Panc1 (cell line): Measurements from ENCODE around the gene CD4.

ENCODE experiments used
- CTCF ChIP-seq: fragments of 450-650 bp; IDR thresholded peaks from 2 replicates; pipeline ENCODE4 v1.5.1; 2017; ENCODE audit warnings: mild to moderate bottlenecking
- POLR2AphosphoS5 ChIP-seq: IDR thresholded peaks from 2 replicates; pipeline ENCODE4 v1.6.1; 2012; ENCODE audit warnings: mild to moderate bottlenecking, low read depth, low read length, moderate library complexity
- REST ChIP-seq, 2 experiments: IDR thresholded peaks; 2 replicates each; pipeline ENCODE4 v1.6.1; 2011 to 2012; ENCODE audit warnings: low read depth in 2 of 2, control low read depth in 1 of 2, low read length in 1 of 2, mild to moderate bottlenecking in 1 of 2, moderate library complexity in 1 of 2; ENCODE audit not compliant: insufficient read depth in 1 of 2
- TCF7L2 ChIP-seq: IDR thresholded peaks from 2 replicates; pipeline ENCODE4 v1.6.1; 2011; ENCODE audit warnings: mild to moderate bottlenecking, low read depth, low read length, inconsistent platforms

GRCh38 chr12:6799147-6799546 is 9.8 kb downstream of the CD4 start:
- no peak for TF ChIP-seq CTCF
- no peak for TF ChIP-seq POLR2AphosphoS5
- TF ChIP-seq REST (IDR thresholded peaks at IDR 0.05; ENCODE audit: insufficient read depth in 1 of 2, low read depth in 2 of 2, low read length in 1 of 2), result no peak
- no peak for TF ChIP-seq TCF7L2
